HEK293 (cell line): Measurements from ENCODE around the gene METTL5.

Experiments
- CTCF ChIA-PET: fragments of 350-600 bp; formaldehyde crosslinking; extraction: SDS; loops from one replicate; lab custom pipeline; 2021; ENCODE audit warnings: antibody characterized with exemption; lab: Yijun Ruan, JAX
- POLR2A ChIA-PET: fragments of 300-600 bp; formaldehyde crosslinking; extraction: SDS; loops from one replicate; lab custom pipeline; 2020; ENCODE audit warnings: antibody characterized with exemption, inconsistent platforms; lab: Yijun Ruan, JAX
- H3K27ac ChIP-seq: fragments of 200-500 bp; sonication (Bioruptor generic); 2 replicates; pipeline ENCODE4 v1.5.1; 2014; ENCODE audit warnings: low read depth, low read length, control low read depth, inconsistent platforms; ENCODE audit errors: extremely low read depth
- H3K36me3 ChIP-seq, 2 experiments: fragments of 200-500 bp in 1 of 2; sonication (Bioruptor generic) in 1 of 2; 1 replicate in 1 of 2; 2 replicates in 1 of 2; pipeline ENCODE4 v1.5.1; 2014 to 2017; ENCODE audit warnings: inconsistent platforms in 2 of 2, low read length in 2 of 2; ENCODE audit not compliant: control insufficient read depth in 2 of 2, insufficient read depth in 1 of 2
- H3K4me1 ChIP-seq: fragments of 200-500 bp; sonication (Bioruptor generic); 2 replicates; pipeline ENCODE4 v1.5.1; 2014; ENCODE audit warnings: mild to moderate bottlenecking, low read length, inconsistent platforms; ENCODE audit not compliant: control insufficient read depth, insufficient read depth
- H3K4me3 ChIP-seq: 2 replicates; pipeline ENCODE4 v1.5.1; 2011; ENCODE audit warnings: low read depth, mild to moderate bottlenecking, control low read depth, low read length, moderate library complexity
- H3K9me3 ChIP-seq: fragments of 200-500 bp; sonication (Bioruptor generic); 2 replicates; pipeline ENCODE4 v1.5.1; 2014; ENCODE audit warnings: low read depth, low read length, inconsistent platforms; ENCODE audit not compliant: control insufficient read depth, insufficient read depth
- BCL11A ChIP-seq: fragments of 450-650 bp; formaldehyde crosslinking; IDR thresholded peaks from 2 replicates; pipeline ENCODE4 v1.5.1; 2016; ENCODE audit warnings: low read depth, missing biosample characterization, missing genetic modification characterization
- GFI1B ChIP-seq: fragments of 450-650 bp; formaldehyde crosslinking; IDR thresholded peaks from 2 replicates; pipeline ENCODE4 v1.5.1; 2016; ENCODE audit warnings: missing biosample characterization, missing genetic modification characterization
- GLIS1 ChIP-seq: fragments of 450-650 bp; formaldehyde crosslinking; IDR thresholded peaks from 2 replicates; pipeline ENCODE4 v1.5.1; 2016; ENCODE audit warnings: missing biosample characterization, missing genetic modification characterization
- KLF7 ChIP-seq: fragments of 450-650 bp; formaldehyde crosslinking; IDR thresholded peaks from 2 replicates; pipeline ENCODE4 v1.5.1; 2016; ENCODE audit warnings: missing biosample characterization, missing genetic modification characterization, borderline replicate concordance
- KLF9 ChIP-seq: fragments of 450-650 bp; formaldehyde crosslinking; IDR thresholded peaks from 2 replicates; pipeline ENCODE4 v1.5.1; 2016; ENCODE audit warnings: missing biosample characterization, missing genetic modification characterization, low read depth
- ZNF114 ChIP-seq: fragments of 450-650 bp; formaldehyde crosslinking; IDR thresholded peaks from 2 replicates; pipeline ENCODE4 v1.5.0; 2017; ENCODE audit warnings: missing biosample characterization, missing genetic modification characterization
- ZNF132 ChIP-seq: fragments of 450-650 bp; formaldehyde crosslinking; IDR thresholded peaks from 2 replicates; pipeline ENCODE4 v1.5.1; 2017; ENCODE audit warnings: missing biosample characterization, missing genetic modification characterization, borderline replicate concordance
- ZNF24 ChIP-seq: fragments of 450-650 bp; formaldehyde crosslinking; IDR thresholded peaks from 2 replicates; pipeline ENCODE4 v1.5.1; 2016; ENCODE audit warnings: missing biosample characterization, missing genetic modification characterization
- ZNF266 ChIP-seq: fragments of 450-650 bp; formaldehyde crosslinking; IDR thresholded peaks from 2 replicates; pipeline ENCODE4 v1.5.1; 2016; ENCODE audit warnings: missing biosample characterization, missing genetic modification characterization, low read depth
- ZNF324 ChIP-seq: fragments of 450-650 bp; formaldehyde crosslinking; IDR thresholded peaks from 2 replicates; pipeline ENCODE4 v1.5.1; 2016; ENCODE audit warnings: missing biosample characterization, missing genetic modification characterization
- ZNF654 ChIP-seq: fragments of 450-650 bp; formaldehyde crosslinking; IDR thresholded peaks from 2 replicates; pipeline ENCODE4 v1.5.1; 2016; ENCODE audit warnings: low read depth, missing biosample characterization, missing genetic modification characterization
- ZNF701 ChIP-seq: fragments of 450-650 bp; formaldehyde crosslinking; IDR thresholded peaks from 2 replicates; pipeline ENCODE4 v1.5.1; 2016; ENCODE audit warnings: missing biosample characterization, missing genetic modification characterization
- ZNF747 ChIP-seq: fragments of 450-650 bp; formaldehyde crosslinking; IDR thresholded peaks from 2 replicates; pipeline ENCODE4 v1.5.1; 2016; ENCODE audit warnings: missing biosample characterization, missing genetic modification characterization
- ZSCAN30 ChIP-seq: fragments of 450-650 bp; IDR thresholded peaks from 2 replicates; pipeline ENCODE4 v1.5.1; 2018; ENCODE audit warnings: missing biosample characterization, mild to moderate bottlenecking, missing genetic modification characterization, moderate library complexity
- TF ChIP-seq, protein P1 (sequence below): fragments of 450-650 bp; formaldehyde crosslinking; optimal IDR thresholded peaks from 2 replicates; pipeline ENCODE3; 2016; ENCODE audit warnings: missing biosample characterization, mild to moderate bottlenecking, missing genetic modification characterization
- TF ChIP-seq, protein P2 (sequence below): fragments of 450-650 bp; formaldehyde crosslinking; IDR thresholded peaks from 2 replicates; pipeline ENCODE4 v1.5.1; 2017; ENCODE audit warnings: missing biosample characterization, missing genetic modification characterization
- TF ChIP-seq, protein P3 (sequence below): fragments of 450-650 bp; formaldehyde crosslinking; IDR thresholded peaks from 2 replicates; pipeline ENCODE4 v1.5.1; 2016; ENCODE audit warnings: missing biosample characterization, missing genetic modification characterization
- TF ChIP-seq, protein P4 (sequence below): fragments of 450-650 bp; formaldehyde crosslinking; IDR thresholded peaks from 2 replicates; pipeline ENCODE4 v1.5.1; 2016; ENCODE audit warnings: missing biosample characterization, missing genetic modification characterization

The METTL5 gene

DNA sequence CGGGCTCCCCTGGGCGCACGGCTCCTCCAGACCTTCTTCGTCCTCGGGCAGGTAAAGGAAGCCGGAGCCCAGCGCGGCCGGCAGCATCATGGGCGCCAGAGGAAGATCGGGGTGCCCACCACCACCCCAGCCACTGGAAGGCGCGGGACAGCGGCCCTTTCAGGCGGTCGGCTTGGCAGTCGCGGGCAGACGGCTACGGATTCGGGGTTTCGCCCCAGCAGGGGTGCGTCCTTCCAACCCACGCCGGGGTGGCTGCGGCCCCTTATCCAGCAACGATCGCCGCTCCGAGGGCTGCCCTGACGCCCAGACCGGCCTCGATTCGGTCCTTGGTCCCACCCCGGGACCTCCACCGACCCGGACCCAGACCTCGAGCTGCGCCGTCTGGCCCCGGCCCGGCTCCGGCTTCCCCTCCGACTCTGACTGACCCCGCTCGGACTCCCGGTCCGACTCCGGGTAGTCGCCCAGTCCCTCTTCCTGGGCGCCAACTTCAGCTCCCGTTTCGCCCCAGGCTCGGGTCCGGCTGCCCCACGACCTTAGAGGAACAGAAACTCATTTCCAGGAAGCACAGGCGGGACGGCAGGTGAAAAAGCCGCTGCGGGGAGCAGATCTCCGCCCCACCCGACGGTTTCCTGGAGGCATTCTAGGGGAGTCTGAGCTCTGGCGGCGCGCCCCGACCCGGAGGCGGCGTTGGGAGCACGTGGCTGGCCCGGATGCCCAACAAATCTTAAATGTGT lies 56.3 kb downstream of the METTL5 start:
- POLR2A ChIA-PET: no interaction called here
- Histone ChIP-seq H3K27ac (no peak overlapping the region), H3K9me3 (no peaks in the 10 kb centered on the region), H3K4me1 (no peaks in the 10 kb centered on the region), H3K4me3 (no peak overlapping the region), H3K36me3 (no peaks in the 10 kb centered on the region)
- TF ChIP-seq, protein P1, sequence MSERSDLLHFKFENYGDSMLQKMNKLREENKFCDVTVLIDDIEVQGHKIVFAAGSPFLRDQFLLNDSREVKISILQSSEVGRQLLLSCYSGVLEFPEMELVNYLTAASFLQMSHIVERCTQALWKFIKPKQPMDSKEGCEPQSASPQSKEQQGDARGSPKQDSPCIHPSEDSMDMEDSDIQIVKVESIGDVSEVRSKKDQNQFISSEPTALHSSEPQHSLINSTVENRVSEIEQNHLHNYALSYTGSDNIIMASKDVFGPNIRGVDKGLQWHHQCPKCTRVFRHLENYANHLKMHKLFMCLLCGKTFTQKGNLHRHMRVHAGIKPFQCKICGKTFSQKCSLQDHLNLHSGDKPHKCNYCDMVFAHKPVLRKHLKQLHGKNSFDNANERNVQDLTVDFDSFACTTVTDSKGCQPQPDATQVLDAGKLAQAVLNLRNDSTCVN (tag by site-specific recombination): no peak
- no peak for TF ChIP-seq ZNF24
- no peak for TF ChIP-seq ZNF266 (tag by site-specific recombination)
- TF ChIP-seq GFI1B: no peak
- TF ChIP-seq, protein P2, sequence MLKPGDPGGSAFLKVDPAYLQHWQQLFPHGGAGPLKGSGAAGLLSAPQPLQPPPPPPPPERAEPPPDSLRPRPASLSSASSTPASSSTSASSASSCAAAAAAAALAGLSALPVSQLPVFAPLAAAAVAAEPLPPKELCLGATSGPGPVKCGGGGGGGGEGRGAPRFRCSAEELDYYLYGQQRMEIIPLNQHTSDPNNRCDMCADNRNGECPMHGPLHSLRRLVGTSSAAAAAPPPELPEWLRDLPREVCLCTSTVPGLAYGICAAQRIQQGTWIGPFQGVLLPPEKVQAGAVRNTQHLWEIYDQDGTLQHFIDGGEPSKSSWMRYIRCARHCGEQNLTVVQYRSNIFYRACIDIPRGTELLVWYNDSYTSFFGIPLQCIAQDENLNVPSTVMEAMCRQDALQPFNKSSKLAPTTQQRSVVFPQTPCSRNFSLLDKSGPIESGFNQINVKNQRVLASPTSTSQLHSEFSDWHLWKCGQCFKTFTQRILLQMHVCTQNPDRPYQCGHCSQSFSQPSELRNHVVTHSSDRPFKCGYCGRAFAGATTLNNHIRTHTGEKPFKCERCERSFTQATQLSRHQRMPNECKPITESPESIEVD (tag by site-specific recombination): no peak
- TF ChIP-seq, protein P3, sequence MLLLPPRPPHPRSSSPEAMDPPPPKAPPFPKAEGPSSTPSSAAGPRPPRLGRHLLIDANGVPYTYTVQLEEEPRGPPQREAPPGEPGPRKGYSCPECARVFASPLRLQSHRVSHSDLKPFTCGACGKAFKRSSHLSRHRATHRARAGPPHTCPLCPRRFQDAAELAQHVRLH (tag by site-specific recombination): no peak
- TF ChIP-seq ZNF114: no peak
- TF ChIP-seq GLIS1 (tag by site-specific recombination): no peak
- TF ChIP-seq, protein P4, sequence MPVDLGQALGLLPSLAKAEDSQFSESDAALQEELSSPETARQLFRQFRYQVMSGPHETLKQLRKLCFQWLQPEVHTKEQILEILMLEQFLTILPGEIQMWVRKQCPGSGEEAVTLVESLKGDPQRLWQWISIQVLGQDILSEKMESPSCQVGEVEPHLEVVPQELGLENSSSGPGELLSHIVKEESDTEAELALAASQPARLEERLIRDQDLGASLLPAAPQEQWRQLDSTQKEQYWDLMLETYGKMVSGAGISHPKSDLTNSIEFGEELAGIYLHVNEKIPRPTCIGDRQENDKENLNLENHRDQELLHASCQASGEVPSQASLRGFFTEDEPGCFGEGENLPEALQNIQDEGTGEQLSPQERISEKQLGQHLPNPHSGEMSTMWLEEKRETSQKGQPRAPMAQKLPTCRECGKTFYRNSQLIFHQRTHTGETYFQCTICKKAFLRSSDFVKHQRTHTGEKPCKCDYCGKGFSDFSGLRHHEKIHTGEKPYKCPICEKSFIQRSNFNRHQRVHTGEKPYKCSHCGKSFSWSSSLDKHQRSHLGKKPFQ (tag by site-specific recombination): no peak
- TF ChIP-seq KLF7 (tag by site-specific recombination): no peak
- TF ChIP-seq ZNF324: no peak
- no peak for TF ChIP-seq ZNF701 (tag by site-specific recombination)
- TF ChIP-seq BCL11A (tag by site-specific recombination): no peak
- TF ChIP-seq ZNF747 (tag by site-specific recombination): no peak
- TF ChIP-seq ZSCAN30: no peak
- TF ChIP-seq ZNF132 (tag by site-specific recombination): no peak
- CTCF ChIA-PET: interaction anchor here (0.7 kb wide), 1 partner anchor 154 kb away, joined by 3 read pairs; no protein-coding TSS in a partner anchor

DNA sequence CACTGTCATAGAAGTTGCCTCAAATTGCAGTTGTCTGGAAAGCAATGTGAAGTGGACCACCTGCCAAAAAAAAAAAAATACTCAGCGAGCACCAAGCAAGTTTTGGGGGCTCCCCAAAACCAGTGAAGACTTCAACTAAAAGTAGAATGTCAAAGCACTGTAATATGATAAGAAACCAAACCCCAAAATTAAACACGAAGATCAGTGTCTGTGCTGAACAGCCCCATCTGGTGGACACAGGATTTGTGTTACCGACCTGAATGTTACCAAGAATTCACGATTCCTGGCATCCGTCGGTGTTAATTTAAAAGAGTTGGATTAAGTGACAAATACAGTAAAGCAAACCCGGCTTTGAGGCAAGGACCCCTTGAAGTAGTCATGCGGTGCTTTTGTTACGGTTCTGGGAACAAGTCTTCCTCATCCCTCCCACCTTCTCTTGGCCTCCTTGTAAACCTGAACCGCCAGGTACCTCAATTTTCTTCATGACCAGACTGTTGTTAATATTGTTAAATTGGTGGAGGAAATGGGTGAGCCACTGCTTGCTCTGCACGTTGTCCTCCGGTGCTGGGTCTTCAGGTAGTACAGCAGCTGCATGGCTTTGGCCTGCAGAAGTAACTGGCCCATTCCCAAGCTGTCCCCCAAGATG lies 57.3 kb downstream of the METTL5 start:
- no peaks in the 10 kb centered on the region for H3K4me1 ChIP-seq
- peaks cover 0 to 1% of the 10 kb centered on the region in 2 experiments; a peak in 1 of 3 replicates for H3K36me3 ChIP-seq
- ChIA-PET POLR2A (no interaction called here), CTCF (no interaction called here)
- no peak overlapping the region for H3K4me3 ChIP-seq
- TF ChIP-seq ZNF654 (tag by site-specific recombination) (peak; percentile 49), KLF9 (tag by site-specific recombination) (no peak)
- no peak overlapping the region for H3K27ac ChIP-seq
- no peaks in the 10 kb centered on the region for H3K9me3 ChIP-seq
